Stomach (tissue), 9 donors: ENCODE data around the gene COL24A1. TPM values are rescaled to one million over a fixed set of nuclear protein-coding genes. Genes with fewer than 3 reads are reported as not detected.

ENCODE experiments used
- DNase-seq, 2 donors: peaks; one replicate each; pipeline versions ENCODE4 v3.0.0 to v3.0.0-alpha.2; 2013 to 2019
- H3K27ac ChIP-seq, 5 donors: fragments of 200-600 bp in 4 of 5; sonication (generic) in 4 of 5; one replicate each; pipeline ENCODE4 v1.5.1; 2013 to 2019; ENCODE audit warnings: mild to moderate bottlenecking in 1 of 5, moderate library complexity in 1 of 5
- H3K27me3 ChIP-seq, 3 donors: fragments of 200-600 bp; sonication (generic); one replicate each; pipeline ENCODE4 v1.5.1; 2017 to 2019; ENCODE audit warnings: mixed run types in 1 of 3
- H3K36me3 ChIP-seq, 4 donors: fragments of 200-600 bp; sonication (generic); 1 replicate in 3 of 4; 2 replicates in 1 of 4; pipeline ENCODE4 v1.5.1; 2016 to 2019
- H3K4me1 ChIP-seq, 4 donors: fragments of 200-600 bp; sonication (generic); one replicate each; pipeline ENCODE4 v1.5.1; 2016 to 2019
- H3K4me3 ChIP-seq, 4 donors: fragments of 200-600 bp; sonication (generic) in 3 of 4; one replicate each; pipeline ENCODE4 v1.5.1; 2016 to 2019; ENCODE audit warnings: mild to moderate bottlenecking in 1 of 4
- H3K9me3 ChIP-seq, 4 donors: fragments of 200-600 bp; sonication (generic); one replicate each; pipeline ENCODE4 v1.5.1; 2016 to 2019
- EP300 ChIP-seq: sonication (generic); formaldehyde crosslinking; IDR thresholded peaks from one replicate; pipeline ENCODE4 v1.6.1; 2017; ENCODE audit warnings: antibody characterized with exemption
- POLR2A ChIP-seq, 4 donors: fragments of 450-650 bp; IDR thresholded peaks; one replicate each; pipeline ENCODE4 v1.6.1; 2016; ENCODE audit warnings: antibody characterized with exemption in 4 of 4, control low read depth in 2 of 4, mild to moderate bottlenecking in 1 of 4, moderate library complexity in 1 of 4
- POLR2AphosphoS5 ChIP-seq, 3 donors: sonication (generic); formaldehyde crosslinking; IDR thresholded peaks; one replicate each; pipeline ENCODE4 v1.6.1; 2016; ENCODE audit warnings: antibody characterized with exemption in 3 of 3
- WGBS, 5 donors: extraction: QIAGEN DNeasy Blood & Tissue Kit in 3 of 5; methylation state at CpG; one replicate each; pipeline versions ENCODE4 v1.1.5 to v1.1.7; 2013 to 2018; 5-methylcytosine and 5-hydroxymethylcytosine counted together
- intact Hi-C: fragments of 100-400 bp; cut with DNase I; formaldehyde crosslinking; loops from one replicate; pipeline ENCODE4 v1.15.1; 2023; ENCODE audit warnings: low total_unique reads
- polyA plus RNA-seq, 3 donors: library from polyadenylated mRNA; stranded (reverse); fragments of 200-250 nt; gene quantifications; one replicate each; pipeline ENCODE4 v1.2.3, GENCODE V29; 2013
- total RNA-seq, 5 donors: library from RNA; depleted of rRNA; stranded (reverse); fragments of >200 nt; gene quantifications; one replicate each; pipeline versions ENCODE4 v1.1.0 to v1.2.3, GENCODE V29; 2014 to 2016
- TF ChIP-seq, protein P1 (sequence below), 7 experiments: fragments of 450-650 bp in 4 of 7; fragments of 200-600 bp in 3 of 7; sonication (generic) in 3 of 7; IDR thresholded peaks; one replicate each; pipeline ENCODE4 v1.5.1; 2016 to 2019; ENCODE audit warnings: antibody characterized with exemption in 7 of 7, control low read depth in 2 of 7, mild to moderate bottlenecking in 1 of 7
- donor health status: healthy with polysubstance abuse.
- donor health status: Bipolar disorder and iron deficiency.
- donor health status: healthy.

Gene COL24A1
- total and polyA plus RNA-seq, 8 donors = under 0.01 to 2.4 (median 0.34) TPM; not detected in 2

DNA sequence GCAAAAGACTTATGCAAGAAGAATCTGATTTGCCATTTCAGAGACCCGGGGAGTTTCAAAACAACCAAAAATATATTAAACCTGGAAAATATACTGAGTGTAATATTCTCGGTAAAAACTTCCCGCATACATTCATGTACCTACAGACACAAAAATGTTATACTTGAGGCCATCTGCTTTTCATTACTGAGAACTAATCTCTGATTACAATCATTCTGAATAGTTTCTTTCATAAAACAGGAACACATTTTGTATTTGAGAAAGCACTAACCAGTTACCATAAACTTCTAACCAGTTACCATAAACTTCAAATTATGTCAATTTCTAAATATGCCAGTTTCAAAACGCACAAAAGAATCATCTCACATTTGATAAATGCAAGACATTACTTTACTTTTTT is 456.1 kb downstream of the COL24A1 start:
- DNase-seq = no peak
- Histone ChIP-seq H3K4me3 (no peak overlapping the region), H3K9me3 (no peaks in the 10 kb centered on the region), H3K4me1 (peaks cover 0 to 18% (median 9%) of the 10 kb centered on the region in 4 donors), H3K27ac (no peak overlapping the region), H3K36me3 (peaks cover 5 to 56% (median 43%) of the 10 kb centered on the region in 4 donors), H3K27me3 (no peaks in the 10 kb centered on the region)
- intact Hi-C loops = no loop called here
- no peak for TF ChIP-seq EP300
- no peak for TF ChIP-seq POLR2A (IDR thresholded peaks at IDR 0.05)
- TF ChIP-seq, protein P1, sequence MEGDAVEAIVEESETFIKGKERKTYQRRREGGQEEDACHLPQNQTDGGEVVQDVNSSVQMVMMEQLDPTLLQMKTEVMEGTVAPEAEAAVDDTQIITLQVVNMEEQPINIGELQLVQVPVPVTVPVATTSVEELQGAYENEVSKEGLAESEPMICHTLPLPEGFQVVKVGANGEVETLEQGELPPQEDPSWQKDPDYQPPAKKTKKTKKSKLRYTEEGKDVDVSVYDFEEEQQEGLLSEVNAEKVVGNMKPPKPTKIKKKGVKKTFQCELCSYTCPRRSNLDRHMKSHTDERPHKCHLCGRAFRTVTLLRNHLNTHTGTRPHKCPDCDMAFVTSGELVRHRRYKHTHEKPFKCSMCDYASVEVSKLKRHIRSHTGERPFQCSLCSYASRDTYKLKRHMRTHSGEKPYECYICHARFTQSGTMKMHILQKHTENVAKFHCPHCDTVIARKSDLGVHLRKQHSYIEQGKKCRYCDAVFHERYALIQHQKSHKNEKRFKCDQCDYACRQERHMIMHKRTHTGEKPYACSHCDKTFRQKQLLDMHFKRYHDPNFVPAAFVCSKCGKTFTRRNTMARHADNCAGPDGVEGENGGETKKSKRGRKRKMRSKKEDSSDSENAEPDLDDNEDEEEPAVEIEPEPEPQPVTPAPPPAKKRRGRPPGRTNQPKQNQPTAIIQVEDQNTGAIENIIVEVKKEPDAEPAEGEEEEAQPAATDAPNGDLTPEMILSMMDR (IDR thresholded peaks at IDR 0.05) = no peak
- no peak for TF ChIP-seq POLR2AphosphoS5 (IDR thresholded peaks at IDR 0.05)
- 91 to 99% (median 94%) methylated on average over 4 of the region's 4 CpGs for WGBS, 5 donors

DNA sequence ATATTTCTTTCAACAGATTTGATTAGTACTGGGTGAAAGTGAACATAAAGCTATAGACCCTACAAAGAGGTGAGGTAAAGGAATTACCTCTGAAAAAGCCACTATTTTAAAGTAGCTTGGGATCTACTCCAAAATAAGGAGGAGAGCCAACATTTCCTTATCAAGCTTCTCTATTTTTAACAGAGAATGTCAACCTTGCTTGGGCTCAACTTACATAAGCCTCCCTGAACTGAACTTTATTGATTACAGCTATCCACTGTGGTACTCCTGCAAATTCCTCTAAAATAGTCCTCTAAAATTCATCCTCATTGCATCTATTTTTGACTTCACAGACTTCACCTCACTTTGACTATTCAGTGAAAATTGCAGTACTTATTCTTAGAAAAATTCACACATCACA is 458.7 kb downstream of the COL24A1 start:
- H3K36me3 ChIP-seq = peaks cover 5 to 36% (median 31%) of the 10 kb centered on the region in 4 donors
- no peaks in the 10 kb centered on the region for H3K9me3 ChIP-seq
- no peak for DNase-seq
- no peaks in the 10 kb centered on the region for H3K27me3 ChIP-seq
- TF ChIP-seq EP300 (no peak), POLR2A (IDR thresholded peaks at IDR 0.05) (no peak), POLR2AphosphoS5 (IDR thresholded peaks at IDR 0.05) (no peak)
- TF ChIP-seq, protein P1 (IDR thresholded peaks at IDR 0.05) = no peak
- intact Hi-C loops = no loop called here
- no peak overlapping the region for H3K27ac ChIP-seq
- H3K4me1 ChIP-seq = peaks cover 0 to 14% (median 6%) of the 10 kb centered on the region in 4 donors
- no peak overlapping the region for H3K4me3 ChIP-seq

DNA sequence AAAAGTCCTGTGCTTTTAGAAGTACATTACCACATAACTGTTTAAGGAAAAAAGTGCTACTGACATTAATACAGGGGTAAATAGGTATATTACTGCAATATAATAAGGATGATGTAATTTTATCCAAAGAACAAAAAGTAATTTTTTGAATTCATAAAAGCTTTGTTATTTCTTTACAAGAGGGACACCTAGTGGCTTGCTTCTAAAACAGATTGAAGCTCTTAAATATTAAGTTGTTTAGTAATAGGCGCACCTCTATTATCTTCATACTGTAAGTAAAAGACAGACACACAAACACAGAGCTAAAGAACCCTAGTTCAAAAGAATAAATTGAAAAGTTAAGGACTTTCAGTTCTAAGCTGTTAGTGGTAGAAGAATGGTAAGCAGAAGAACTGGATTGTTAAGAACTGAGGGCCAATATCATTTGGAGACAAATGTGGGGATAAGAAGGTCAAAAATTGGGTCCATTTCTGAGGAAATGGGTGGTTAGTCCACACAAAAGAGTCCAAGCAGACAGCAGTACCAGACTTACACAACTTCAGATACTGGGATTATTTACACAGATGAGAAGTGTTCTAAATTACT is 463.8 kb downstream of the COL24A1 start:
- Histone ChIP-seq H3K27ac (no peak overlapping the region), H3K36me3 (peaks cover 0 to 47% (median 25%) of the 10 kb centered on the region in 4 donors), H3K27me3 (no peaks in the 10 kb centered on the region), H3K9me3 (no peaks in the 10 kb centered on the region), H3K4me1 (peaks cover 0 to 1% (median under 1%) of the 10 kb centered on the region in 4 donors), H3K4me3 (no peak overlapping the region)
- 31 to 51% (median 35%) methylated on average over 1 of the region's 1 CpG for WGBS, 5 donors
- peak in 1 of 2 donors; percentile 46 for DNase-seq
- no peak for TF ChIP-seq EP300
- TF ChIP-seq POLR2A (IDR thresholded peaks at IDR 0.05) = no peak
- TF ChIP-seq POLR2AphosphoS5 (IDR thresholded peaks at IDR 0.05) = no peak
- TF ChIP-seq, protein P1 (IDR thresholded peaks at IDR 0.05) = peak in 4 of 7 experiments; percentile 14 to 36 (median 22)
- intact Hi-C loops = loop anchor here (5.0 kb wide), 1 partner anchor 386 kb away; no protein-coding TSS in a partner anchor

DNA sequence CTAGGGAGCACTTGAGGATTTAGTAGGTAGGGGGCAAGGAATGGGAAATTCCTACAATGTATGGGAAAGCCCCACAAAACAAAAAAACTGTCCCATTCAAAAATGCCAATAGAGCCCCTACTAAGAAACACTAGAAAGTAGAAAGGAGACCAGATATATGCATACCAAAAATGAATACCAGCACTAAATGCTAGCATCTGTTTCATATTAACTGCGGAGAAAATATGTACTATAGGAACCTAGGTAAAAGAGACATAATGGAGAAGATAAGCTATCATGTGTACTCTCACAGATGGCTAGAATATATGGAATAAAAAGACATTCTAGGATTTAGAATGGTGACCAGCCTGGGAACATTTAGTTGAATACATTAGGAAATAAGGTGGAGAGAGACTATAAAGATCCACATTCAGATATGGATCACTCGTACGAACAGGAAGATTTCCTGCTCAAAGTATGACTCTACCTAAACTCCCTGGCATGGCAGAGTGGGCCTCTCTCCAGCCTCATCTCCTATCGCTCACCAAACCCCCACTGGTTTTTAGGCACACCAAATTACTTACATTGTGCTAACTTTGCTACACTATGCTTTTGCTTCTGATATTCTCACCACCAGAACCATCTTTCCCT is 466.7 kb downstream of the COL24A1 start:
- peaks cover 0 to 44% (median 28%) of the 10 kb centered on the region in 4 donors for H3K36me3 ChIP-seq
- no peak overlapping the region for H3K27ac ChIP-seq
- DNase-seq = no peak
- no peak overlapping the region for H3K4me3 ChIP-seq
- TF ChIP-seq, protein P1 (IDR thresholded peaks at IDR 0.05) = no peak
- TF ChIP-seq POLR2AphosphoS5 (IDR thresholded peaks at IDR 0.05) = no peak
- no peak for TF ChIP-seq EP300
- no peak for TF ChIP-seq POLR2A (IDR thresholded peaks at IDR 0.05)
- no peaks in the 10 kb centered on the region for H3K4me1 ChIP-seq
- intact Hi-C loops = loop anchor here (5.0 kb wide), 1 partner anchor 383 kb away; no protein-coding TSS in a partner anchor
- H3K9me3 ChIP-seq = no peaks in the 10 kb centered on the region
- 86 to 95% (median 90%) methylated on average over 4 of the region's 4 CpGs for WGBS, 5 donors
- H3K27me3 ChIP-seq = no peaks in the 10 kb centered on the region
